GM12872 (cell line): ENCODE results near the gene ARID1B.

Source experiments
- CTCF ChIP-seq: IDR thresholded peaks from 3 replicates; pipeline ENCODE4 v1.5.1; 2011; ENCODE audit warnings: low read depth, mild to moderate bottlenecking, low read length, moderate library complexity; ENCODE audit not compliant: insufficient read depth

The ARID1B gene

DNA sequence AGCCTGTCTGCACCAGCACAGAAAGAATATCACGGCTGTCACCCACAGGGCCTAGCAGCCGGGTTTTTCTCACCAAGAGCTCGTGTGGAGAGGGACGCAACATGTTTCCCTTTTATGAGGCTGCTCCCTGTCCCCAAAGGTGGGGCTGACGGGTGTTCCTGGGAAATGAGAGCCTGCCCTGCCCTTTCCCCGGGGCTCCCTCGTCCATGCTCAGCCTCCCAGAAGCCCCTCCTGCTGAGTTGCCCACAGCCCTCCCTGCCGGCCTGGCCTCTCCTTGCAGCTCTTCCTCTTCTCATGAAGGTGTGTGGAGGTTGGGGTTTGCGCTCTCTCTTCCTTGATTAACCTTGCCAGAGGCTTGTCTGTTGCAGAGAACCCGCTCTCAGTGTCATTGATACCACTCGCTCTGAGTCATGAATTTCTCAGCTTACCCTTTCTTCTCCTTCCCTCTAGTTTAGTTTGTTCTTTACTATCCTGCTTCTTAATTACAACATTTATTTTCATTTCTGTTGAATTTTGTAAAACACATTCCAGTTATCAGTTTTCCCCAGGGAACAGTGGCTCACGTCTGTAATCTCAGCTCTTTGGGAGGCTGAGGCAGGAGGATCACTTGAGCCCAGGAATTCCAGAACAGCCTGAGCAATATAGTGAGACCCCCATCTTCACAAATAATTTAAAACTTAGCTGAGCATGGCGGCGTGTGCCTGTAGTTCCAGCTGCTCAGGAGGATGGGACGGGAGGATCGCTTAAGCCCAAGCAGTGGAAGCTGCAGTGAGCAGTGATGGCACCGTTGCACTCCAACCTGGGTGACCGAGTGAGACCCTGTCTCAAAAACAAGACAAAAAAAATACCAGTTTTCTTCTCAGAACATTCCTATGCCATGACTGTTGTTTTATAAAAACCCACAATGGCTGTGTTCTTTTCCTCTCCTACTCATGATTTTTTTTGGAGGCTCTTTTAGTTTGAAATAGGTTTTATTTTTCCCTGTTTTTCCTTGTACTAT lies 442.3 kb downstream of the ARID1B start:
- TF ChIP-seq CTCF: no peak

DNA sequence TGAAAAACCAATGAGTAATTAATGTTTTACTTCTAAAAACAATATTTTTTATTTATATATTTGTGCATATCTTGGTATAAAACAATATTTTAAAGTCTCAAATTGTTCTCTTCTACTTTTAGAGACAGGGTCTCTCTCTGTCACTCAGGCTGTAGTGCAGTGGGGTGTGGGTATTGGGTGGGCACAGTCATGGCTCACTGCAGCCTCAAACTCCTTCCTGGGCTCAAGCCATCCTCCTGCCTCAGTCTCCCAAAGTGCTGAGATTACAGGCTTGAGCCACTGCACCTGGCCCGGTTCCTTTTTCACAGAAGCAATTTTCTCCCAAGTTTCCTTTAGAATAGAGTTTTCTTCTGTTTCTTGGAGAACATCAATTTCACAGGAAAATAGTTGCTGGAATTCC lies 443.3 kb downstream of the ARID1B start:
- TF ChIP-seq CTCF: no peak

- 0 out of 3 replicates have a peak, but pooled peaks have one; percentile 10 for TF ChIP-seq CTCF
Measured at GRCh38 chr6:157221049-157221816, 444.1 kb downstream of the ARID1B start.

- TF ChIP-seq CTCF: no peak
Measured at GRCh38 chr6:157221817-157222175, 444.6 kb downstream of the ARID1B start.

DNA sequence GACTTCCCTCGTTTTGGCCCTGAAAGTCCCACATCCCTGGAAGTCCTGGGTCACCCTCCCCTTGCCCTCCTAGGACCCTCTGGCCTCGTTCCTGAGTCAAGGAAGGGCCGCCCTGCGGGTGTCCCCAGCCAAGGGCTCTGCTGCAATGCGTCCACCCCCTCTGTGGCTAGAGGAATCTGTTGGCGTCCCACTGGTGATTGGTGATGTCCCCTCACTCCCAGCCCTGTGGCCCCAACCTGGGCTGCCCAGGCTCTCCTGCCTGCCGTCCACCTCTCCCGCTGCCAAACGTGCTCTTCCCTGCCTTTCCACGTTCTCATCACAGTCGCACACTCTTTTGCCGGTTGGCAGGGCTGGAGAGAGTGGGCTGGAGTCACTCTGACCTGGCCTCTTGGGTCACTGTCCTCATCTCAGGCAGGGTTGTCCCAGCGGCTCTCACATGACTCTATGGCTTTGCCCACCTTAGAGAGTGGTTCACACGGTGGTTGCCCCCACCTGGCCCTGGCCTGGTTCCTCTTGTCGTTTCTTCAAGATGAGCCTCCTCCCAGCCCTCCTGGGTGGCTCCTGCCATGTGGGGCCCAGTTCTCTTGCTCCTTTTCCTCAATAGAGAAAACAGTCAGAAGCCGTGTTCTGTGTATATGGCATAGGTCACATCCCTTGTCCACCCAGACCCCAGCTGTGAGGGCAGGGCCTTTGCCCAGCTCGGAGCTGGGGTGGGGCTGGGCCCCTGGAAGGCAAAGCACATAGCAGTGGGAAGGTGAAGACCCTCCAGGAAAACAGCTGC lies 445.2 kb downstream of the ARID1B start:
- TF ChIP-seq CTCF: no peak

- no peak for TF ChIP-seq CTCF
Measured at GRCh38 chr6:157223021-157223430, 445.8 kb downstream of the ARID1B start.

- no peak for TF ChIP-seq CTCF
Measured at GRCh38 chr6:157223511-157223910, 446.3 kb downstream of the ARID1B start.
